ENCODE data around the gene RAB8B. TPM values are rescaled to one million over a fixed set of nuclear protein-coding genes. Genes with fewer than 3 reads are reported as not detected.

The RAB8B gene
- total and polyA plus RNA-seq, 10 of the 15 experiments (the other 5 are each of a cell fraction or from before 2014, with no cell fraction given), result 17.8 to 104 (median 65.1) TPM

DNA sequence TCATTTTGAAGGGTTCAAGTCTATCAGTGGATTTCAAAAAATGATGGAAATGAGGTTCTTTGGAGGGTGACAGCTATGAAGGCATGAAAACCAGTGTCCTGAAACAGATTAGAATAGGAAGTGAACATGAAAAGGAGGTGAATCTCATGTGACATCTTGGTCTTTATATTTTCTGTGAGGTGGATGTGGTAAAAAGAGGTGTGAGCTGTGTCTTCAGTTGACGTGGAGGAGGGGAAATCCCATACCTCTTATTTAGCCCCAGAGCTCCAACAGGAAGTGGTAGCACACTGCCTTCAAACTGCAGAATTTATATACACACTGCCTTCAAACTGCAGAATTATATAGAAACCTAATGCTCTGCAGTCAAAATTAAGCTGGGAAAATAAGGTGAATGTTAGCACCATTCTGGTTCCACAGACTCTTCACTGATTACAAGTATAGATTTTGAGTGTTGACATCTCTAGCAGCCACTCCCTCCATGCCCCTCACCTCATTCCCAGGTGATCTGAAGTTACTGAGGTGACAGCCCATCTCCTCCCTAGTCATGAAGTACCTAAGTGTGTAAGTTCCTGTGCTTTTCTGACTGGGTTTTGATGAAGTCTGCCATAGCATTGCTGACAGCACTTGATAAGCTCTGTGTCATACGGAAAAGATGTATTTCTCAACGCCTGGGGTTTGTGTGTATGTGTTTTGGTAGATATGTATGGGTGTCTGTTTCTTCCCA is 2.7 kb downstream of the RAB8B start:
- H3K9me3 ChIP-seq (replicated peaks; ENCODE audit: control insufficient read depth, insufficient read depth, low read length), result no peaks in the 10 kb centered on the region
- no peak overlapping the region for H2AFZ ChIP-seq (ENCODE audit: control insufficient read depth, low read depth, low read length)
- no peaks in the 10 kb centered on the region for H3K27me3 ChIP-seq (replicated peaks in 1 of 2; ENCODE audit: control insufficient read depth in 2 of 2, insufficient read depth in 2 of 2, low read length in 1 of 2)
- H4K20me1 ChIP-seq (ENCODE audit: control insufficient read depth, insufficient read depth), result no peaks in the 10 kb centered on the region
- peak; percentile 84 for FAIRE-seq
- WGBS (ENCODE audit: insufficient coverage, insufficient replicate concordance, low lambda C conversion rate, missing lambda C conversion rate), result 2% methylated on average over 3 of the region's 3 CpGs
- ChIA-PET CTCF (interaction anchor here (0.6 to 8.7 kb wide), 19 partner anchors 8 to 318 kb away, joined by 3 to 90 read pairs (median 3); partner anchors contain the start of gene RPS27L), SMC1A (ENCODE audit: uncharacterized antibody, unreplicated experiment) (interaction anchor here (0.9 to 8.8 kb wide), 25 partner anchors 11 to 403 kb away, joined by 3 to 252 read pairs (median 5); partner anchors contain the start of genes APH1B and RPS27L), RAD21 (ENCODE audit: unreplicated experiment) (interaction anchor here (0.5 to 6.4 kb wide), 21 partner anchors 9 to 907 kb away, joined by 3 to 58 read pairs (median 5); partner anchors contain the start of genes CIAO2A, RPS27L and USP3), POLR2A (interaction anchor here (0.8 to 8.6 kb wide), 12 partner anchors 10 to 354 kb away, joined by 3 to 118 read pairs (median 3); partner anchors contain the start of gene RPS27L)
- peak overlapping the region; percentile 86 for H3K27ac ChIP-seq (ENCODE audit: control insufficient read depth, insufficient read depth)
- DNase-seq (ENCODE audit: low read depth, low spot score), result peak; percentile 87
- intact Hi-C loops (cut with micrococcal nuclease; ENCODE audit: unreplicated experiment), result loop anchor here (2.0 to 10.0 kb wide), 3 partner anchors 45 to 313 kb away; partner anchors contain the start of genes APH1B and USP3
- peaks cover 0 to 2% of the 10 kb centered on the region in 2 experiments; a peak in 1 of 4 replicates for H3K36me3 ChIP-seq (ENCODE audit: control insufficient read depth in 2 of 2, insufficient read depth in 2 of 2, low read length in 1 of 2)
- H3K4me3 ChIP-seq, result peak overlapping the region; percentile 96
- in situ Hi-C loops (cut with MboI), result no loop called here
- H3K4me2 ChIP-seq (ENCODE audit: control insufficient read depth, insufficient read depth), result peak overlapping the region; percentile 85
- ATAC-seq, result peak; percentile 53
- H3K9ac ChIP-seq (ENCODE audit: control insufficient read depth, insufficient read depth, low read length), result peak overlapping the region; percentile 79
- no TSS peak for BruUV-seq (replicated peaks)
- peaks cover 41% of the 10 kb centered on the region for H3K4me1 ChIP-seq (ENCODE audit: control insufficient read depth, insufficient read depth, low read length)
- peaks cover 76% of the 10 kb centered on the region for H3K79me2 ChIP-seq (ENCODE audit: control insufficient read depth, insufficient read depth, low read length)
- TF ChIP-seq USF2 (IDR thresholded peaks at IDR 0.05; ENCODE audit: borderline replicate concordance, low read depth, low read length) (no peak; the same call in 1 of the 2 replicates), TCF7 (IDR thresholded peaks at IDR 0.05; ENCODE audit: borderline replicate concordance) (no peak), LARP7 (IDR thresholded peaks at IDR 0.05) (no peak), GATAD2B (conservative IDR thresholded peaks at IDR 0.05; ENCODE audit: low read depth) (no peak), CEBPB (IDR thresholded peaks at IDR 0.05; ENCODE audit: borderline replicate concordance in 1 of 2, low read depth in 2 of 2, low read length in 2 of 2) (0 out of 4 replicates have a peak, but pooled peaks of 1 of the 2 experiments have one; percentile 48), KLF5 (IDR thresholded peaks at IDR 0.05; ENCODE audit: partially characterized antibody) (no peak), RELB (IDR thresholded peaks at IDR 0.05; ENCODE audit: low read depth) (peak; percentile 82), TCF3 (IDR thresholded peaks at IDR 0.05; ENCODE audit: borderline replicate concordance, insufficient read depth, low read depth, low read length) (no peak), NR2C2 (IDR thresholded peaks at IDR 0.05; ENCODE audit: borderline replicate concordance, control insufficient read depth, insufficient read length, low read depth) (no peak), EED (IDR thresholded peaks at IDR 0.05; ENCODE audit: low read depth) (no peak), YBX1 (IDR thresholded peaks at IDR 0.05) (no peak), STAT1 (conservative IDR thresholded peaks at IDR 0.05) (no peak), SMAD5 (IDR thresholded peaks at IDR 0.05; ENCODE audit: low read depth) (no peak), YY1 (IDR thresholded peaks at IDR 0.05; ENCODE audit: low read depth, low read length) (0 out of 2 replicates have a peak, but pooled peaks have one; percentile 7), TBL1XR1 (IDR thresholded peaks at IDR 0.05; ENCODE audit: low read depth, low read length) (peak; percentile 63; the same call in 1 of the 2 replicates), ZBED1 (IDR thresholded peaks at IDR 0.05; ENCODE audit: borderline replicate concordance) (no peak)
- TF ChIP-seq, protein P1, sequence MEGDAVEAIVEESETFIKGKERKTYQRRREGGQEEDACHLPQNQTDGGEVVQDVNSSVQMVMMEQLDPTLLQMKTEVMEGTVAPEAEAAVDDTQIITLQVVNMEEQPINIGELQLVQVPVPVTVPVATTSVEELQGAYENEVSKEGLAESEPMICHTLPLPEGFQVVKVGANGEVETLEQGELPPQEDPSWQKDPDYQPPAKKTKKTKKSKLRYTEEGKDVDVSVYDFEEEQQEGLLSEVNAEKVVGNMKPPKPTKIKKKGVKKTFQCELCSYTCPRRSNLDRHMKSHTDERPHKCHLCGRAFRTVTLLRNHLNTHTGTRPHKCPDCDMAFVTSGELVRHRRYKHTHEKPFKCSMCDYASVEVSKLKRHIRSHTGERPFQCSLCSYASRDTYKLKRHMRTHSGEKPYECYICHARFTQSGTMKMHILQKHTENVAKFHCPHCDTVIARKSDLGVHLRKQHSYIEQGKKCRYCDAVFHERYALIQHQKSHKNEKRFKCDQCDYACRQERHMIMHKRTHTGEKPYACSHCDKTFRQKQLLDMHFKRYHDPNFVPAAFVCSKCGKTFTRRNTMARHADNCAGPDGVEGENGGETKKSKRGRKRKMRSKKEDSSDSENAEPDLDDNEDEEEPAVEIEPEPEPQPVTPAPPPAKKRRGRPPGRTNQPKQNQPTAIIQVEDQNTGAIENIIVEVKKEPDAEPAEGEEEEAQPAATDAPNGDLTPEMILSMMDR (IDR thresholded peaks at IDR 0.05 in 2 of 3, conservative IDR thresholded peaks at IDR 0.05 in 1 of 3; ENCODE audit: control insufficient read depth in 2 of 3, extremely low read depth in 1 of 3, insufficient read depth in 1 of 3, low read depth in 3 of 3, low read length in 3 of 3), result no peak

Measured in GM12878 (cell line).